ENCODE results near the gene INHBE.

INHBE gene

DNA sequence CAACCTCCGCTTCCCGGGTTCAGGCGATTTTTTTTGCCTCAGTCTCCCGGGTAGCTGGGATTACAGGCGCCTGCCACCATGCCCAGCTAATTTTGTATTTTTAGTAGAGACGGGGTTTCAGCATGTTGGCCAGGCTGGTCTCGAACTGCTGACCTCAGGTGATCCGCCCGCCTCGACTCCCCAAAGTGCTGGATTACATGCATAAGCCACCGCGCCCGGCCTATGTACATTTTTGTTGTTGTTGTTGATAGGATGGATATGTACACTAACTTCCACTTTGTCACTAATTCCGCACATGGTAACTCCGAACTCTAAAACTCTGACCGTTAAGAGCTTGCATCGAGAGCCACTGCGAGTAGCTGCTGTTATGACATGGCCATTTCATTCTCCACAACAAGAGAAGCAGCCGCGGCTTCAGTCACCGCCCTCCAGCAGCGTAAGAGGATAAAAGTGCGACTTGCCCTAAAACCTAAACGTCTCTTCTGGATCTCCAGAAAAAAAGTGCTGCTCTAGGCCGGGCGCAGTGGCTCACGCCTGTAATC is 32.0 kb downstream of the INHBE start:
- WGBS, result 96% methylated on average over 27 of the region's 27 CpGs
- no peak for DNase-seq
- Histone ChIP-seq H3K14ac (ENCODE audit: low read length in 2 of 2) (no peak overlapping the region), H4K8ac (ENCODE audit: low read length) (peak overlapping the region; percentile 97), H3K4me3 (ENCODE audit: insufficient read depth in 1 of 2, low read depth in 1 of 2, low read length in 2 of 2) (peak overlapping the region in 1 of 2 experiments; percentile 89), H4K91ac (ENCODE audit: low read length) (peak overlapping the region; percentile 59), H3K27me3 (ENCODE audit: control insufficient read depth in 1 of 2, insufficient read depth in 1 of 2, low read length in 2 of 2) (no peaks in the 10 kb centered on the region), H2AK5ac (ENCODE audit: low read length, severe bottlenecking) (peak overlapping the region; percentile 20), H2BK15ac (ENCODE audit: low read depth, poor library complexity, severe bottlenecking) (no peak overlapping the region), H3K9me3 (ENCODE audit: control insufficient read depth, low read length) (no peaks in the 10 kb centered on the region), H2AFZ (ENCODE audit: low read depth, low read length) (peak overlapping the region; percentile 66), H2BK5ac (ENCODE audit: low read depth, low read length, poor library complexity, severe bottlenecking) (no peak overlapping the region), H2BK12ac (ENCODE audit: low read length in 2 of 2) (no peak overlapping the region), H3K4me2 (ENCODE audit: low read length, poor library complexity, severe bottlenecking) (no peak overlapping the region), H3K18ac (ENCODE audit: low read depth in 1 of 2, low read length in 2 of 2) (no peak overlapping the region), H3K27ac (ENCODE audit: low read length, poor library complexity, severe bottlenecking) (no peak overlapping the region), H3K79me1 (replicated peaks; ENCODE audit: low read length, poor library complexity, severe bottlenecking) (peaks cover 10% of the 10 kb centered on the region), H2BK120ac (ENCODE audit: low read depth, low read length) (peak overlapping the region; percentile 27), H3K36me3 (ENCODE audit: control insufficient read depth in 1 of 2, insufficient read depth in 2 of 2, low read depth in 1 of 2, low read length in 2 of 2) (peaks cover 16 to 29% of the 10 kb centered on the region in 2 experiments), H3K23ac (ENCODE audit: low read length in 2 of 2) (no peak overlapping the region), H3K4ac (ENCODE audit: low read depth in 1 of 2, low read length in 2 of 2) (peak overlapping the region in 1 of 2 experiments; percentile 11), H3K9ac (ENCODE audit: low read length) (peak overlapping the region; percentile 99), H3K4me1 (ENCODE audit: control insufficient read depth, insufficient read depth, low read depth, low read length) (peaks cover 12% of the 10 kb centered on the region)

DNA sequence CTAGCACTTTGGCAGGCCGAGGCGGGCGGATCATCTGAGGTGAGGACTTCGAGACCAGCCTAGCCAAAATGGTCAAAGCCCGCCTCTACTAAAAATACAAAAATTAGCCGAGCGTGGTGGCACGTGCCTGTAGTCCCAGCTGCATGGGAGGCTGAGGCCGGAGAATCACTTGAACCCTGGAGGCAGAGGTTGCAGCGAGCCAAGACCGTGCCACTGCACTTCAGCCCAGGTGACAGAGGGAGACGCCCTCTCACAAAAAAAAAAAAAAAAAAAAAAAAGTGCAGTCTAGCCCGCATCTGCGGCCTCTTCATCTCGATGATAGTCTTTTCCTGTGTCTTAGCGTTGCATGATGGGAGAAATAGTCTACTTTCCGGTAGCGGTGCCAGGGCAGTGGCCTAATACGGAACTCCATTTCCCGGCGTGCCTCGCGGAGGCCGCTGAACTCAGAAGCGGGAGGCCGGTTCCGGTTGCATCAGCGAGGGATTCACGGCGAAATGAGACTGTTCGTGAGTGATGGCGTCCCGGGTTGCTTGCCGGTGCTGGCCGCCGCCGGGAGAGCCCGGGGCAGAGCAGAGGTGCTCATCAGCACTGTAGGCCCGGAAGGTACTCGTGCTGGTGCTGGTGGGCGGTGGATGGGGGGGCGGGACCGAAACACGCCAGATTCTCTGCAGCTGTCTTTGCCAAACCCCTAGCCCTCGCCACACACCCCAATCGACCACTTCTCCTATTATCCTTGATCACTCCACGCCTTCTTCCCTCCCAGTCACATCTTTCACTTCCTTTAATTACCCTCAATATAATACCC is 32.7 kb downstream of the INHBE start, which contains the start of gene MARS1:
Gene MARS1, plus strand, starts transcription at position 472 of the 805 bp plus-strand sequence. Its CDS starts 23 bp downstream, at position 495.
- H3K27me3 ChIP-seq (ENCODE audit: control insufficient read depth in 1 of 2, insufficient read depth in 1 of 2, low read length in 2 of 2), result no peaks in the 10 kb centered on the region
- peaks cover 12% of the 10 kb centered on the region for H3K4me1 ChIP-seq (ENCODE audit: control insufficient read depth, insufficient read depth, low read depth, low read length)
- H3K23ac ChIP-seq (ENCODE audit: low read length in 2 of 2), result no peak within 1 kb of the TSS
- H4K8ac ChIP-seq (ENCODE audit: low read length), result peak within 1 kb of the TSS; percentile 97
- peak within 1 kb of the TSS; percentile 46 to 97 for H3K4ac ChIP-seq (ENCODE audit: low read depth in 1 of 2, low read length in 2 of 2)
- peak within 1 kb of the TSS; percentile 42 for H2BK120ac ChIP-seq (ENCODE audit: low read depth, low read length)
- H3K27ac ChIP-seq (ENCODE audit: low read length, poor library complexity, severe bottlenecking), result peak within 1 kb of the TSS; percentile 35
- peak within 1 kb of the TSS; percentile 20 for H2AK5ac ChIP-seq (ENCODE audit: low read length, severe bottlenecking)
- H3K18ac ChIP-seq (ENCODE audit: low read depth in 1 of 2, low read length in 2 of 2), result peak within 1 kb of the TSS; percentile 77 to 86
- 25% methylated on average over 32 of the region's 47 CpGs for WGBS
- H3K4me3 ChIP-seq (ENCODE audit: insufficient read depth in 1 of 2, low read depth in 1 of 2, low read length in 2 of 2), result peak within 1 kb of the TSS; percentile 89 to 95
- H2BK12ac ChIP-seq (ENCODE audit: low read length in 2 of 2), result no peak within 1 kb of the TSS
- peak within 1 kb of the TSS; percentile 2 for H2BK15ac ChIP-seq (ENCODE audit: low read depth, poor library complexity, severe bottlenecking)
- peak within 1 kb of the TSS; percentile 99 for H3K9ac ChIP-seq (ENCODE audit: low read length)
- peaks cover 22 to 34% of the 10 kb centered on the region in 2 experiments for H3K36me3 ChIP-seq (ENCODE audit: control insufficient read depth in 1 of 2, insufficient read depth in 2 of 2, low read depth in 1 of 2, low read length in 2 of 2)
- peak within 1 kb of the TSS; percentile 57 for H2BK5ac ChIP-seq (ENCODE audit: low read depth, low read length, poor library complexity, severe bottlenecking)
- peak within 1 kb of the TSS; percentile 73 for H2AFZ ChIP-seq (ENCODE audit: low read depth, low read length)
- H3K79me1 ChIP-seq (replicated peaks; ENCODE audit: low read length, poor library complexity, severe bottlenecking), result peaks cover 11% of the 10 kb centered on the region
- no peaks in the 10 kb centered on the region for H3K9me3 ChIP-seq (ENCODE audit: control insufficient read depth, low read length)
- peak within 1 kb of the TSS; percentile 91 for H4K91ac ChIP-seq (ENCODE audit: low read length)
- H3K14ac ChIP-seq (ENCODE audit: low read length in 2 of 2), result peak within 1 kb of the TSS in 1 of 2 experiments; percentile 84
- DNase-seq, result peak; percentile 96
- H3K4me2 ChIP-seq (ENCODE audit: low read length, poor library complexity, severe bottlenecking), result peak within 1 kb of the TSS; percentile 84

- WGBS, result 44% methylated on average over 10 of the region's 11 CpGs
- peak overlapping the region; percentile 73 for H2AFZ ChIP-seq (ENCODE audit: low read depth, low read length)
- no peak overlapping the region for H2AK5ac ChIP-seq (ENCODE audit: low read length, severe bottlenecking)
Observed at GRCh38 chr12:57488402-57489156, 33.5 kb downstream of the INHBE start.

More at GRCh38 chr12:57488402-57489156, 33.5 kb downstream of the INHBE start:
- peak overlapping the region; percentile 78 for H4K8ac ChIP-seq (ENCODE audit: low read length)
- H3K4me1 ChIP-seq (ENCODE audit: control insufficient read depth, insufficient read depth, low read depth, low read length), result peaks cover 12% of the 10 kb centered on the region
- H3K27ac ChIP-seq (ENCODE audit: low read length, poor library complexity, severe bottlenecking), result no peak overlapping the region
- no peaks in the 10 kb centered on the region for H3K27me3 ChIP-seq (ENCODE audit: control insufficient read depth in 1 of 2, insufficient read depth in 1 of 2, low read length in 2 of 2)
- peak; percentile 35 for DNase-seq
- H2BK5ac ChIP-seq (ENCODE audit: low read depth, low read length, poor library complexity, severe bottlenecking), result no peak overlapping the region
- H2BK15ac ChIP-seq (ENCODE audit: low read depth, poor library complexity, severe bottlenecking), result no peak overlapping the region
- peak overlapping the region; percentile 42 for H2BK120ac ChIP-seq (ENCODE audit: low read depth, low read length)
- H3K23ac ChIP-seq (ENCODE audit: low read length in 2 of 2), result no peak overlapping the region
- peak overlapping the region; percentile 99 for H3K9ac ChIP-seq (ENCODE audit: low read length)
- peak overlapping the region in 1 of 2 experiments; percentile 68 for H3K14ac ChIP-seq (ENCODE audit: low read length in 2 of 2)
- peak overlapping the region; percentile 84 for H3K4me2 ChIP-seq (ENCODE audit: low read length, poor library complexity, severe bottlenecking)
- H3K4me3 ChIP-seq (ENCODE audit: insufficient read depth in 1 of 2, low read depth in 1 of 2, low read length in 2 of 2), result peak overlapping the region; percentile 89 to 95
- peak overlapping the region; percentile 46 to 97 for H3K4ac ChIP-seq (ENCODE audit: low read depth in 1 of 2, low read length in 2 of 2)
- peaks cover 23 to 37% of the 10 kb centered on the region in 2 experiments for H3K36me3 ChIP-seq (ENCODE audit: control insufficient read depth in 1 of 2, insufficient read depth in 2 of 2, low read depth in 1 of 2, low read length in 2 of 2)
- no peak overlapping the region for H4K91ac ChIP-seq (ENCODE audit: low read length)
- peaks cover 12% of the 10 kb centered on the region for H3K79me1 ChIP-seq (replicated peaks; ENCODE audit: low read length, poor library complexity, severe bottlenecking)
- no peak overlapping the region for H2BK12ac ChIP-seq (ENCODE audit: low read length in 2 of 2)
- H3K18ac ChIP-seq (ENCODE audit: low read depth in 1 of 2, low read length in 2 of 2), result peak overlapping the region; percentile 77 to 86
- no peaks in the 10 kb centered on the region for H3K9me3 ChIP-seq (ENCODE audit: control insufficient read depth, low read length)

Measured in mesenchymal stem cell (in vitro differentiated cells and primary cell).